HPDE6-E6E7 (cell line): ENCODE results near the gene ZNF385B.

Source experiments
- DNase-seq: peaks from one replicate; pipeline ENCODE4 v3.0.0; 2011; ENCODE audit warnings: missing footprints; ENCODE audit errors: extremely low spot score

Gene ZNF385B

DNA sequence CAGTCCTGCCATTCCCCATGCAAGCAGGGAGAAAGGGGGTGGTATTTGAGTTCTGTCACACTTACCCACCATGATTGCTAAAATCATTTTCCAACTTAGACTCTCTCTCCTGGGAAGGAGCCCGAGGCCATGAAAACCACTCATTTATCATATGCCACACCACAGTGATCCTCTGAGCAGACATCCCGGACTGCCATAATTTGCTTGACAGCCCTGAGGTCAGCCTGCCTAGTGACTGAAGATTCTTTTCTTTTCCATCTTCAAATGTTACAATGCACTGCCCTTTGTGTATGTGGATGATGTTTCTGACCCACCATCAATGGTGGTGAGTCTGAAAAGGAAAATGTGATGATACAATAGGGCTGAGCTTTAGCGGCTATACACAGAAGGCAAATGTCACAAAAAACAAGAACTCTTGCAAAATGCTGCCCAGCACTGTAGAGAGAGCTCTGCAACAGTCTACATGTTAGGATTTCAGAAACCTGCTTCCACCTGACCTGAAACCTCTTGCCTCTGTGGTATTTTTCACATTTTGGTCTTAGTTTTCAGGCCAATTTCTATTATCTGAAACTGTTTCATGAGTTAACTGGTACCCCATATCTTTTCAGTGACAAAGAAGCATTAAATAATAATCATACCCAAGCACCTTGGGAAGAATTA is 272.8 kb downstream of the ZNF385B start:
- DNase-seq = no peak

DNA sequence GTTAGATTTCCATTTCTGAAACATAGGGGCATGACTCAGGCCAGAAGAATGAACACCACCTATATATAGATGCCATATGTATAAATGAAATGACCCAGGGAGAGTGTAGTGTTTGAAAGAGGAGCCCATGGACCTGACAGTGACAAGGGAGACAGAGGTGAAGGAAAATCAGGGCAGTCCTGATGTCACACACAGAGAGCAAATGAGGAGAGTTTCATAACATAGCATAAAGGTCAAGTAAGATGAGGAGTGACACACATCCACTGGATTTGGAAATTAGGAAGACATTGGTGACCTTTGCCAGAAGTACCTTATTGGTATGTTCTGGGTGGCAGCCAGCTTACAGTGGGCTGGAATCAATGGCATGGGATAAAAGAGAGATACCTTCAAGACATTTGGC is 276.7 kb downstream of the ZNF385B start:
- no peak for DNase-seq

DNA sequence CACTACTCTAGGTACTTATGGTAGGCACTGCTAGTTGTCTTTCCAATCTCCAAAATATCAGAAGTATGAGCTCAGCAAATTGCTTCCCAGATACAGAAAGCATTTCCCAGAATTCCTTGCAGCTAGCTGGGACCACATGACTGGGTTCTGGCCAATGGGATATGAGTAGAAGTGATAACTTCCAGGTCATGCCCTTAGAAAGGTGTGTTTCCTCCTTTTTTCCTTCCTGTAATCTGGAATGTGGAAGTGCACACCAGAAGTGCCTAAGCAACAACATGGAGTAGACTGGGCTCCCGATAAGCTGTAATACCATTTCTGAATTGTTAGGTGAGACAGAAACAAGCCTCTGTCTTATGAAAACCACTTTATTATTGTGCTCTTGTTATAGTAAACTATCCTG is 279.8 kb downstream of the ZNF385B start:
- DNase-seq = no peak

GRCh38 chr2:179580378-179581146 is 280.9 kb downstream of the ZNF385B start:
- no peak for DNase-seq

DNA sequence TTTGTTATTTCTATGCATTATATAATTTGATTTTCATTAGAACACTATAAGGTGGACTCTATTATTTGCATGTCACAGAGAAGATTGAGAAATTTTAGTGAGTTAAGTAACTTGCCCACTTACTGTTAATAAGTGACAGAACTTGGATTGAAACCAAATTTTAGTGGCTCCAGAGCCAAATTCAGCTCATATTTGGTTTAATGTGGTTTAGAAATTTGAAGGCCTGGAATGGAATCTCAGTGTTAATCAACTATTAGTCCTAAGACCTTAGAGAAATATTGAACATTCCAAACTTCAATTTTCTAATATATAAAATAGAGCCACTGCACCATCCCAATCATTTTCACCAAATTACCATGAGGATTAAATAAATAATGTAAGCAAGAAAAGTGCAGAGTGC is 281.6 kb downstream of the ZNF385B start:
- DNase-seq = no peak

DNA sequence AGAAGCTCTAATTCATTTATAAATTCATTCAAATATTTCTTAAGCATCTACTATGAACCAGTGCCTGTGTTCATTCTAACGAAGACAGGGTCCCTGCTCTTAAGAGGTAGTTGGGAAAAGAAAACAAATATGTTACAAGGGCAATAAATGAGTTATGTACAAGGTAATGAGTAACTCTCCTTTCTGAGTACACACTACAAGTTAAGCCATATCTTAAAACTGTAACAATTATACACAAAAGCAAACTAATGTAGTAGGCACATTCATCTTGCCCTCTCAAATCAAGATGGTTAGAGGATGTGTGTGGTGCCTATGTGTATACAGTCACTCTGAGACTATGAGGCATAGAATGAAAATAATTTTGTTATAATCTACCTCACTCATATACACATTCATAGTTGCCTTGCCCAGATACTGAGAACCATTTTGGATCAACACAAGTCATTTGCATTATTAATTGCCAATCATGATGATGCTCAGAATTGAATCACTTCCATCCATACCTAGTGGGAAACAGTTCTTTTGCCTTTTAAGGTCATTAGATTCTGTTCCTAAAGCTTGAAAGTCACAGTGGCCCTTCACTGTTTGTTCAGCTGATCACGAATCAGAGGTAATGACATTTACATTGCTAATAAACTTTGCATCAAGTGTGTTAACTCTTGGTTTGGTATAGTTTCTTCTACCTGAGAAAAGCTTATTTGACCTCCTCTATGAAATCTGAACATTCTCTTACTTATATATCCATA is 283.1 kb downstream of the ZNF385B start:
- DNase-seq = no peak

DNA sequence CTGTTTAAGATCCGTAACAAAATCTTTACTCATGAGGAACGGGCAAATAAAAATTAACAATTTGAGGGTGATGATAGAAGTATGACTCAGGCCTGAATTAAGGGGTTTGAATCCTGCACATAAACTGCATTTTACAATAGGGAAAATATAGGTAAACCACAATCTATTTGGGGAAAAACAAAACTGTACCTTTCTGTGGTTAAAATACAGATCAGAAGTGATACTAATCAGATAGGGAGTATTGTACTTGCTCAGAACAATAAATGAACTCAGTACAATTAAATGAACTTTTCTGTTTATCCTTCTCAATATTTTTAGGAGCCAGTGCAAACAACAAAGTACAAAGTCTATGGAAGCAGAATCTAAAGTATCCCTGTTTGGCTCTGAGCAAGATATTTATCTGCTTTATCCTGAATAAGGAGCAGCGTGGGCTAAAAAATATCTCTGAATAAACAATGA is 287.3 kb downstream of the ZNF385B start:
- no peak for DNase-seq

DNA sequence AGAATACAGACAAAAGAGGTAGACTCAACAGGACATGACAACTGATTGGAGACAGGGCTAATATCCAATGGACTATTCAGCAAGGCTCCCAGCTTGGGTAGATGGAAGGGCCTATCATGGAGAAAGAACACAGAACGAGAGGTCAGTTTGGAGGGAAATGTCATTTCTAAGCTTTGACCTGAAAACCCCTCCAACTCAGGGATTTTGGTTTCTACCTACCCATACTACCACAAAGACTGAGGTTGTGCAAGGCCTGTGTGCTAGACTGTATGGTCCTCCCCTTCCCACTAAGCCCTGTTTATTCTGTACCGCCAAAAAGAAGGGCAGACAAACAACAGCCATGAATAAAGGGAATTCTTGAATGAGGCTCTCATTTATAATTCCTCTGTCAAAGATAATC is 288.9 kb downstream of the ZNF385B start:
- no peak for DNase-seq

GRCh38 chr2:179571721-179572120 is 289.7 kb downstream of the ZNF385B start:
- no peak for DNase-seq

DNA sequence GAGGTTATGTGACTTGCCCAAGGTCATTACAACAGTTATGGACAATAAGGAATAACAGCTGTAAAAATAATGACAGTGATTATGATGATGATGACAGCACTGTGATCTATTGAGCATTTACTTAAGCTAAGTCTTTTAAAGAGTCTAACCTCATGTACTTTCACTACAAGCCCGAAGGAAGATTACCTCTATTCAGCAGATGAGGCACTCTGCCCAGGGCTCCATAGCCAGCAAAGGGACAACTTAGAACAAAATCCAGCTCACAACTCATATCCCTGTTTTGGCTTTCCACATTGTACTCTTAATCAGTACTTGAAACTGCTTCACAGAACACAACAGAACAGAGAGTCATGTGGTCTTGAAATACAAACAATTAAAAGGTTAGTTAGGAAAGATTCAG is 290.2 kb downstream of the ZNF385B start:
- no peak for DNase-seq

DNA sequence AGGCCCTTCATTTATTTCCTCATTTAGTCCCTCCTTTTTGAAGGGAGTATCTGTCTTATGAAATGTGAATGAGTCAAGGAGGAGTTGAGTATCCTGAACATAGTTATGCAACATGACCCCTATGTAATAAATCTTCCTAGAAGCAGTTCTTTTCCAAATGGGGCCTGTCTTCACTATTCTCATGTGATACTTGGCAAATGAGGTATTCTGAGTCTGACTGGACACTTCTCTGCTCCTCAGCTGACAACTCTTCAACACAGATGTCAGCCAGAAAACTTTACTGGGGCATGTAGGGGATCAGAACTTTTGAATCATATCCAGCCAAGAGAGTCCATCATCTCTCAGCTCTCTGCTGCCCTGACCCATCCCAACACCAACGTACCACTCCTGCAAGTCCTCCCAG is 291.6 kb downstream of the ZNF385B start:
- peak; percentile 23 for DNase-seq

DNA sequence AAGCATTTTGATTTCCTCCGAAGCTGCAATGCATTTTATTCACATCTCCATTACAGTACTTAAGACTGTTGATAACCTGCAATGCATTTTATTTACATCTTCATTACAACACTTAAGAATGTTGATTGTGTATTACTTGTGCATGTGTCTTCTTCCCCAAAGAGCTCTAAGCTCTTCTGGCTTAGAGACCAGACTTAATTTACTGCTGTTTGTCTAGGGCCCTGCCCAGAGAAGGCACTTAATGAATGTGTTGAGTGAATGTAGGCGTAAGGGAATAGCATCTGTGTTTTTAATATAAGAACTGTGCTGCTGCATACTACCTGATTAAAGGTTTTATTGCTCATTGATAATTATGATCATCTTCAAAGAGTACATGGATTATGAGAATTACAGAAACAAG is 295.6 kb downstream of the ZNF385B start:
- no peak for DNase-seq

GRCh38 chr2:179562330-179562885 is 299.0 kb downstream of the ZNF385B start:
- no peak for DNase-seq

DNA sequence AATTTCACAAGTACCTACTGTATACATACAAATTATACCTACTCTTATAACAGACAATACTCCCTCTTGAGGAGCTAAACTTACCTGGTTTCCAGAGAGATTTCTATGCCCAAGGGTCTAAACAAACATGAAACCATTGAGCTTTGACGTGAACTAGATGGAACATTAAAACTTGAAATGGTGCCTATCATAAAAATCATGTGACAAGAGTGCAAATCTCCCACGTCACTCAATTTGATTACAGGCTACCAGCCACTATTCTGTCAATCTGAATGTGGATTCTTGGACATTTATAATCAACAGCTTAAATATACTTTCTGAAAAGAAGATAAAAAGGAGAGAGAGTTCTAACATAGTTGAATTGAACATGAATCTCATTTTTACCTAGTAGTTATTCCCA is 299.7 kb downstream of the ZNF385B start:
- no peak for DNase-seq

GRCh38 chr2:179560257-179560735 is 301.1 kb downstream of the ZNF385B start:
- DNase-seq = no peak

GRCh38 chr2:179559108-179559806 is 302.2 kb downstream of the ZNF385B start:
- DNase-seq = no peak

GRCh38 chr2:179558010-179558934 is 303.1 kb downstream of the ZNF385B start:
- DNase-seq = no peak

GRCh38 chr2:179556425-179556824 is 305.0 kb downstream of the ZNF385B start:
- DNase-seq = no peak

DNA sequence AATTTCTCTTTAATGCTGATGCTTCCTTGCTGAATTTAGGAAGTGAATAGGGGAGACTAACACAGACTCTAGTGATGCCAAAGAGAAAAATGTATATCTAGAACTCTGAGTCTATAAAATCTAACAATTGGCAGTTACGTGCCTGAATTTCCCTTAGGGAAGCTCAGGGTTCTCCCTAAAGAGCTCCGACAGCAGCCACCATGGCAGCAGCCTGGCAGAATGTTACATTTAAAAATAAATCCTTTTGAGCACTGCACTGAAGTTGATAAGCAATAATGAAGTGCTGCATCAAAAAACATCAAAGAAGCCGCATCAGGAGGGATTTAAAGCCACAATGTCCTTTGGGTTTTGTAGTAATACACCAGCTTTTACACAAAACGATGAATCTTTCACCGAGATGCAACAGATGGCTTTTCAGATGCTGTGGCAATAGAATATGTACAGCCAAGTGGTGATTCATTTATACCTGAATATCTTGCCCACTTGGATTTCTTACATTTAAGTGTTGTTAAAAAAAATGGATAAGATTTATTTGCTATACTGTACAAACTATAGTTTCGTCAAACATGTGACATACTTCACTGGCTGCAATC is 305.6 kb downstream of the ZNF385B start:
- no peak for DNase-seq
